Skeletal muscle satellite cell (primary cell): ENCODE results near the gene P4HA1.
A peak's percentile ranks its signal among the peaks of the same experiment; 100 is the strongest.
"Not testable (repeated sequence)": the region's sequence is repeated elsewhere in the genome, so short reads cannot be mapped to it uniquely, and the experiment has no call there.

ENCODE experiments used
- H3K27me3 ChIP-seq: 2 replicates; pipeline ENCODE4 v1.7.0; 2013; ENCODE audit warnings: low read length; ENCODE audit not compliant: control insufficient read depth, insufficient read depth
- H3K36me3 ChIP-seq: 2 replicates; pipeline ENCODE4 v1.7.0; 2013; ENCODE audit warnings: mild to moderate bottlenecking, control low read depth, low read length; ENCODE audit not compliant: insufficient read depth
- H3K4me1 ChIP-seq: 2 replicates; pipeline ENCODE4 v1.7.0; 2013; ENCODE audit warnings: low read length; ENCODE audit not compliant: control insufficient read depth, insufficient read depth
- H3K4me2 ChIP-seq: 2 replicates; pipeline ENCODE4 v1.7.0; 2013; ENCODE audit warnings: mild to moderate bottlenecking, low read length
- H3K4me3 ChIP-seq: 2 replicates; pipeline ENCODE4 v1.7.0; 2013; ENCODE audit warnings: low read length
- H3K9ac ChIP-seq: 2 replicates; pipeline ENCODE4 v1.7.0; 2013; ENCODE audit warnings: mild to moderate bottlenecking, low read depth, low read length, moderate library complexity
- H3K9me3 ChIP-seq: replicated peaks from 2 replicates; pipeline ENCODE4 v1.7.0; 2013; ENCODE audit warnings: mild to moderate bottlenecking, control low read depth, low read length

Gene P4HA1

GRCh38 chr10:73116017-73116416, 19.4 kb upstream of the P4HA1 start:
- Histone ChIP-seq H3K4me3 (no peak overlapping the region), H3K9ac (no peak overlapping the region), H3K4me1 (peaks cover 41% of the 10 kb centered on the region)

DNA sequence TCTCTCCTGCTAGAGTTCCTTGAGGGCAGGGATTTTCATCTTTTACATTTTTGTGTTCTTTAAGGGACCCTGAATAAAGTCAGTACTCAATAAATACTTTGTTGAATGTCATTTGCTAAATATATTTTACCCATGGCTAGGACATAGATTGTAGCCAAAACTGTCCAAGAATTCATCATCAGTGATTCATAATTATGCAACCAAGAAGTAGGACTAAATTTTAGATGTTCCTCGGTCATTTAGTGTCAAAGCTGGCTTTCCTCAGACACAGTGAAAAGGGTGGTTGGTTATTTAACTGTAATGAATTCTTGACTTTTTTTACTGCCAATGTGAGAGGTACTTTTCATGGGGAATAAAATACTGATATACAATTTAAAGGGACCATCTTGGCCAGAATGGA, 16.9 kb upstream of the P4HA1 start:
- Histone ChIP-seq H3K36me3 (no peaks in the 10 kb centered on the region), H3K4me2 (peak overlapping the region; percentile 20), H3K27me3 (no peaks in the 10 kb centered on the region), H3K9me3 (no peaks in the 10 kb centered on the region), H3K4me1 (peaks cover 32% of the 10 kb centered on the region), H3K9ac (peak overlapping the region; percentile 1), H3K4me3 (no peak overlapping the region)

More at GRCh38 chr10:73116017-73116416, 19.4 kb upstream of the P4HA1 start:
- no peaks in the 10 kb centered on the region for H3K27me3 ChIP-seq
- H3K4me2 ChIP-seq: no peak overlapping the region
- no peaks in the 10 kb centered on the region for H3K36me3 ChIP-seq
- no peaks in the 10 kb centered on the region for H3K9me3 ChIP-seq

DNA sequence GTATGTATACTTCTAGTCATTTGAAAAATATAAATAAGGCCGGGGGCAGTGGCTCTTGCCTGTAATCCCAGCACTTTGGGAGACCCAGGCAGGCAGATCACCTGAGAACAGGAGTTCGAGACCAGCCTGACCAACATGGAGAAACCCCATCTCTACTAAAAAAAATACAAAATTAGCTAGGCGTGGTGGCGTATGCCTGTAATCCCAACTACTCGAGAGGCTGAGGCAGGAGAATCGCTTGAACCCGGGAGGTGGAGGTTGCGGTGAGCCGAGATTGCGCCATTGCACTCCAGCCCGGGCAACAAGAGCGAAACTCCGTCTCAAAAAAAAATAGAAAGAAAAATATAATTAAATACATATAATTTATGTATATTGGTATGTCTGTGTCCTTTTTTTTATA, 15.4 kb upstream of the P4HA1 start:
- not testable (repeated sequence) for H3K4me3 ChIP-seq, H3K27me3 ChIP-seq, H3K36me3 ChIP-seq, H3K4me2 ChIP-seq, H3K9ac ChIP-seq, H3K9me3 ChIP-seq
- H3K4me1 ChIP-seq: peaks cover 21% of the 10 kb centered on the region

DNA sequence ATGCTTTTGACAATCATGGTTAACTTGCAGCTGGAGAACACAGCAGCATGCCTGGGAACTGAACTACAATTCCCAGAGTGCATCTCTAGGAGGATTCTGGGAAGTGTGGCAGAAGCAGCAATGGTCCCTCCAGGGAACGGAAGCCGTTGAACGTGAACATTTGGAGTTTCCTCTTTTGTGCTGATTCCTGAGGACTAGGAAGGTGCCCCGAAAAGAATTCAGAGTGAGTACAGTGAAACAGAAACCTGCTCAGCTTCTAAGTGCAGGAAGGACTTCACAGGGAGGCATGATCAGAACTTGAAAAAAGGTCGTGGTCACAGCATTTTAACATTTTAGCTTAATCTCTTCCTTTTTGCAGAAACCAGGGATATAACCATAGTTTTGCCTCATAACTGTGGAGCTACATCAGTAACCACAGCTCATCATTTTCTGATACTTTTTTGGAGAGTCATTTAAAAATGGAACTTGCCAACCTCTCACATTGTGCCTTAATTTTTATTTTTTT, 13.7 kb upstream of the P4HA1 start, which contains the start of gene NUDT13:
TSS of gene NUDT13 (plus strand) at position 111 of the 505 bp plus-strand sequence. CDS start 3,911 bp downstream, outside the sequence.
- H3K4me3 ChIP-seq: peak within 1 kb of the TSS; percentile 73
- H3K4me1 ChIP-seq: peaks cover 21% of the 10 kb centered on the region
- H3K36me3 ChIP-seq: no peaks in the 10 kb centered on the region
- H3K9me3 ChIP-seq: no peaks in the 10 kb centered on the region
- no peaks in the 10 kb centered on the region for H3K27me3 ChIP-seq
- peak within 1 kb of the TSS; percentile 86 for H3K9ac ChIP-seq
- H3K4me2 ChIP-seq: peak within 1 kb of the TSS; percentile 88

GRCh38 chr10:73109248-73109652, 12.6 kb upstream of the P4HA1 start:
- peaks cover 21% of the 10 kb centered on the region for H3K4me1 ChIP-seq
- not testable (repeated sequence) for H3K9ac ChIP-seq, H3K9me3 ChIP-seq, H3K4me3 ChIP-seq, H3K36me3 ChIP-seq, H3K4me2 ChIP-seq, H3K27me3 ChIP-seq

GRCh38 chr10:73106301-73106700, 9.6 kb upstream of the P4HA1 start:
- no peak overlapping the region for H3K9ac ChIP-seq
- H3K36me3 ChIP-seq: no peaks in the 10 kb centered on the region
- H3K4me2 ChIP-seq: no peak overlapping the region
- H3K4me3 ChIP-seq: no peak overlapping the region
- H3K4me1 ChIP-seq: peaks cover 2% of the 10 kb centered on the region
- H3K27me3 ChIP-seq: no peaks in the 10 kb centered on the region
- no peaks in the 10 kb centered on the region for H3K9me3 ChIP-seq

DNA sequence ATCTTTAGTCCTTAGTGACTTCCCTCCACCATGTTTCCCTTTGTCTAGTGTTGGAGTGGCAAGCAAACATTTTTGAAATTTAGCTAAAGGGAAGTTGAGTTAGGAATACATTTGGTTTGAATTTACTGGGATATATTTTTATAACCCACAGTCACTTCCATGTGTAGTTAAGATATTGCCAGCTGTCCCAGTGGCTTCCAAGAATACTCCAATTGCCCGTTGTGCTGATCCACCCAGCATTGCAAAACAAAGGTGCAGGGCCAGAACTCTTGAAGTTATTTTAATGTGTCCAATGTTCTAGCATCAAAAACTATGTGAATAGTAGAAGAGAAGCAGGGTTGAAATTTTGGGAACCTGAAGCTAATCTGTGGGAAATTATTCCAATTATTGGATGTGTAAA, 2.5 kb upstream of the P4HA1 start:
- no peak overlapping the region for H3K4me2 ChIP-seq
- no peak overlapping the region for H3K4me3 ChIP-seq
- H3K9me3 ChIP-seq: no peaks in the 10 kb centered on the region
- no peaks in the 10 kb centered on the region for H3K27me3 ChIP-seq
- H3K4me1 ChIP-seq: peaks cover 6% of the 10 kb centered on the region
- H3K9ac ChIP-seq: no peak overlapping the region
- no peaks in the 10 kb centered on the region for H3K36me3 ChIP-seq

DNA sequence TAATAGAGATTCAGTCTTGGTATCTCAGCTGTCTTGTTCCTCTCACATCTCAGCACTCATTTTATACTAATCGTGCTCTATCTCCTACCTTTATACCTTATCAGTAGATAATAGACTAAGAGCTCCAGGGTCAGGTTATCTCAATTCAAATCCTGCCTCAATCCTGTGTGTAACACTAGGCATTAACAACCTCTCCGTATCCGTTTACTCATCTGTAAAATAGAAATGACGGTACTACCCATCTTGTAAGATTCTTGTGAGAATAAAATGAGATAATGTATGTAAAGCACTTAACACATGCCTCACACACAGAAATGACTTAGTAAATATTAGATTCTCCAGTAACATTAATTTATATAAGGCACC, 622 bp upstream of the P4HA1 start:
- no peaks in the 10 kb centered on the region for H3K27me3 ChIP-seq
- peak overlapping the region; percentile 88 for H3K4me3 ChIP-seq
- peak overlapping the region; percentile 98 for H3K9ac ChIP-seq
- no peaks in the 10 kb centered on the region for H3K9me3 ChIP-seq
- H3K4me1 ChIP-seq: peaks cover 9% of the 10 kb centered on the region
- no peaks in the 10 kb centered on the region for H3K36me3 ChIP-seq
- H3K4me2 ChIP-seq: peak overlapping the region; percentile 76

DNA sequence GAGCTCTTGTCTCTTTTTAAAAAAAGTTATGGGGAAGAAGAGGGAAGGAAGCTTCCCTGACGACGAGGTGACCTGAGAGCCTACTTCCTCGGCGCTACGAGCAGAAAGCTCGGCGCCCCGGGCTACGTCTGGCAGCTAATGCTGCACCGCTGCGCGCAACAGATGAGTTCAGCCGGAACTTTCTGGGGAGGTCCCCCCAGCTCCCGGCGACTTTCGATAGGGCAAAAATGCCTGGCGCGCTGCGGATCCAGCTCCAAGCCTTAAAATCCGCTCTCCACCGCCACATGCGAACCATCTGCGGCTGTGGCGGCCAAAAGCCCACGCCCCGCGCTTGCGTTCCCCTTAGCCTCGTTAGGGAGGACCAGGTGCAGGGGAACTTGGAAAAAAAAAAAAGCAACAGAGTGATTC, 621 bp downstream of the P4HA1 start:
- Histone ChIP-seq H3K4me2 (peak overlapping the region; percentile 76), H3K4me1 (peaks cover 9% of the 10 kb centered on the region), H3K27me3 (no peaks in the 10 kb centered on the region), H3K9me3 (no peaks in the 10 kb centered on the region), H3K9ac (peak overlapping the region; percentile 98), H3K4me3 (peak overlapping the region; percentile 88), H3K36me3 (no peaks in the 10 kb centered on the region)

GRCh38 chr10:73095481-73096021, 1.1 kb downstream of the P4HA1 start:
- Histone ChIP-seq H3K4me1 (peaks cover 9% of the 10 kb centered on the region), H3K4me2 (peak overlapping the region; percentile 76), H3K36me3 (no peaks in the 10 kb centered on the region), H3K27me3 (no peaks in the 10 kb centered on the region), H3K4me3 (peak overlapping the region; percentile 88), H3K9ac (peak overlapping the region; percentile 98), H3K9me3 (no peaks in the 10 kb centered on the region)

DNA sequence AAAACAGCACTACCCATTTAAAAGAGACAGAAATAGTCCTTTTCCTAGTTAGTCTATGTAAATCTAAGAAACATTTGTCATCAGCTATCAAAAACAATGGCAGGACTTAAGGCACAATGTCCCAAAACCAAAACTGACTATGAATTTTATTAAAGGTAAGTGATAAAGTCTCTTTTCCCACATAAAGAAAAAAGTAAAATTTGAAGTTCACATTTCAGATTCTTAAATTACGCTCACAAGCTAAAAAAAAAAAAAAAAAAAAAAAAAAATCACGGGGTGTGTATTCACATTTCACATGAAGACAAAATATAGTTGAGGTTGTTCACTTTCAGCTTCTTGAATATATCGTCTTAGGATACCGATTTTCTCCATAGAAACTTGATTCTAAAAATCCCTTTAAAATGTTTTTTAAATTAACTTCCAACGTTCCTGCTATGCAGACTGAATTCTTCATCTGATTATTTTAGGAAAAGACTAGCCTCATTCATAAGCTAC, 1.6 kb downstream of the P4HA1 start:
- Histone ChIP-seq H3K9ac (peak overlapping the region; percentile 98), H3K4me2 (peak overlapping the region; percentile 76)

More for the DNA sequence above, 1.6 kb downstream of the P4HA1 start:
- peaks cover 9% of the 10 kb centered on the region for H3K4me1 ChIP-seq
- H3K36me3 ChIP-seq: no peaks in the 10 kb centered on the region
- no peaks in the 10 kb centered on the region for H3K27me3 ChIP-seq
- peak overlapping the region; percentile 88 for H3K4me3 ChIP-seq
- no peaks in the 10 kb centered on the region for H3K9me3 ChIP-seq
